PC-3 (cell line): Measurements from ENCODE around the gene BFSP2. TPM values are rescaled to one million over a fixed set of nuclear protein-coding genes. Genes with fewer than 3 reads are reported as not detected.
A peak's percentile ranks its signal among the peaks of the same experiment; 100 is the strongest.

ENCODE experiments used
- ATAC-seq: fragments of 200-7000 bp; cut with Tn5 transposase; 2 replicates; pipeline ENCODE4 v1.9.1; 2020; ENCODE audit warnings: mild to moderate bottlenecking, moderate library complexity
- BruUV-seq: library from RNA; stranded (reverse); fragments of 400-500 nt; replicated peaks from 2 replicates; lab custom pipeline; 2021; lab: Mats Ljungman, UMichigan
- CTCF ChIA-PET: fragments of 300-600 bp; sonication (Branson Sonifier 250); formaldehyde crosslinking; loops from one replicate; lab custom pipeline; 2022; ENCODE audit warnings: antibody characterized with exemption; lab: Charles Lee
- POLR2A ChIA-PET: fragments of 300-600 bp; sonication (Branson Sonifier 250); formaldehyde crosslinking; loops from one replicate; lab custom pipeline; 2022; ENCODE audit warnings: antibody characterized with exemption; ENCODE audit not compliant: unreplicated experiment; lab: Charles Lee
- DNase-seq: peaks from one replicate; pipeline ENCODE4 v3.0.0-alpha.2; 2015
- H2AFZ ChIP-seq: fragments of 300-600 bp; sonication (generic); 2 replicates; pipeline ENCODE4 v1.6.0; 2016; ENCODE audit warnings: antibody characterized with exemption, low read length
- H3F3A ChIP-seq: fragments of 300-600 bp; sonication (generic); one replicate; pipeline ENCODE4 v1.6.0; 2017; ENCODE audit warnings: antibody characterized with exemption, low read length, control low read depth, mild to moderate bottlenecking; ENCODE audit not compliant: unreplicated experiment
- H3K27ac ChIP-seq: fragments of 300-600 bp; sonication (generic); 2 replicates; pipeline ENCODE4 v1.5.1; 2016; ENCODE audit warnings: mild to moderate bottlenecking, low read length
- H3K27me3 ChIP-seq: fragments of 300-600 bp; sonication (generic); 2 replicates; pipeline ENCODE4 v1.6.1; 2016; ENCODE audit warnings: low read length, mixed read lengths
- H3K36me3 ChIP-seq: fragments of 300-600 bp; sonication (generic); 2 replicates; pipeline ENCODE4 v1.6.1; 2016; ENCODE audit warnings: low read depth, mixed run types, low read length, mixed read lengths
- H3K4me1 ChIP-seq: fragments of 300-600 bp; sonication (generic); 2 replicates; pipeline ENCODE4 v1.5.1; 2016; ENCODE audit warnings: low read length; ENCODE audit not compliant: insufficient read depth
- H3K4me2 ChIP-seq: fragments of 300-600 bp; sonication (generic); 2 replicates; pipeline ENCODE4 v1.6.0; 2016; ENCODE audit warnings: low read length
- H3K4me3 ChIP-seq: fragments of 300-600 bp; sonication (generic); 2 replicates; pipeline ENCODE4 v1.5.1; 2016; ENCODE audit warnings: mild to moderate bottlenecking, low read length, mixed read lengths
- H3K79me2 ChIP-seq: fragments of 300-600 bp; sonication (generic); 2 replicates; pipeline ENCODE4 v1.6.1; 2017; ENCODE audit warnings: low read length, mixed read lengths
- H3K9ac ChIP-seq: fragments of 300-600 bp; sonication (generic); 2 replicates; pipeline ENCODE4 v1.6.0; 2016; ENCODE audit warnings: mild to moderate bottlenecking, low read length
- H3K9me2 ChIP-seq: fragments of 300-600 bp; sonication (generic); replicated peaks from 2 replicates; pipeline ENCODE4 v1.6.1; 2016; ENCODE audit warnings: mixed run types, low read length, mixed read lengths
- H3K9me3 ChIP-seq: fragments of 300-600 bp; sonication (generic); 2 replicates; pipeline ENCODE4 v1.6.1; 2016; ENCODE audit warnings: low read length, mixed read lengths
- H4K20me1 ChIP-seq: fragments of 300-600 bp; sonication (generic); 2 replicates; pipeline ENCODE4 v1.6.1; 2016; ENCODE audit warnings: low read length, mixed read lengths
- CTCF ChIP-seq: fragments of 300-600 bp; sonication (generic); conservative IDR thresholded peaks from 2 replicates; pipeline ENCODE4 v1.5.1; 2017; ENCODE audit warnings: antibody characterized with exemption, low read depth, mild to moderate bottlenecking, low read length
- EZH2 ChIP-seq: fragments of 300-600 bp; sonication (generic); IDR thresholded peaks from one replicate; pipeline ENCODE4 v1.6.1; 2017; ENCODE audit warnings: antibody characterized with exemption, mild to moderate bottlenecking, low read length; ENCODE audit not compliant: unreplicated experiment
- EZH2phosphoT487 ChIP-seq: fragments of 300-600 bp; sonication (generic); IDR thresholded peaks from 2 replicates; pipeline ENCODE4 v1.6.1; 2018; ENCODE audit warnings: mild to moderate bottlenecking, antibody characterized with exemption, low read length, borderline replicate concordance
- intact Hi-C: fragments of 100-400 bp; cut with micrococcal nuclease; formaldehyde crosslinking; loops from 2 replicates; pipeline ENCODE4 v1.9.0; 2023
- total RNA-seq: library from RNA; depleted of rRNA; stranded (reverse); fragments of >200 nt; gene quantifications from 2 replicates; pipeline ENCODE4 v1.2.3, GENCODE V29; 2014

BFSP2 gene
- total RNA-seq, 1 experiment from 2014 or later = not detected

GRCh38 chr3:133490468-133491351 lies 90.9 kb downstream of the BFSP2 start:
- H3K27ac ChIP-seq = no peak overlapping the region
- no peaks in the 10 kb centered on the region for H3K27me3 ChIP-seq
- no TSS peak for BruUV-seq
- H3K9me3 ChIP-seq = no peaks in the 10 kb centered on the region
- POLR2A ChIA-PET = no interaction called here
- H3F3A ChIP-seq = no peaks in the 10 kb centered on the region
- H3K9ac ChIP-seq = no peak overlapping the region
- H3K36me3 ChIP-seq = no peaks in the 10 kb centered on the region
- H3K79me2 ChIP-seq = no peaks in the 10 kb centered on the region
- ATAC-seq (no peak), DNase-seq (peak; percentile 2)
- no peak overlapping the region for H2AFZ ChIP-seq
- TF ChIP-seq EZH2 = no peak
- no peak for TF ChIP-seq CTCF
- TF ChIP-seq EZH2phosphoT487 = no peak
- H3K4me3 ChIP-seq = no peak overlapping the region
- no peak overlapping the region for H3K4me2 ChIP-seq
- H3K4me1 ChIP-seq = peaks cover 15% of the 10 kb centered on the region
- intact Hi-C loops = no loop called here
- H3K9me2 ChIP-seq = no peaks in the 10 kb centered on the region
- CTCF ChIA-PET = no interaction called here
- no peaks in the 10 kb centered on the region for H4K20me1 ChIP-seq

GRCh38 chr3:133491481-133492059 lies 91.7 kb downstream of the BFSP2 start:
- Histone ChIP-seq H4K20me1 (no peaks in the 10 kb centered on the region), H3K27me3 (no peaks in the 10 kb centered on the region), H3K9me2 (no peaks in the 10 kb centered on the region), H3K9ac (no peak overlapping the region), H3K4me3 (no peak overlapping the region), H3K4me1 (peaks cover 15% of the 10 kb centered on the region), H3K79me2 (no peaks in the 10 kb centered on the region), H2AFZ (no peak overlapping the region), H3K27ac (no peak overlapping the region), H3K9me3 (no peaks in the 10 kb centered on the region), H3K4me2 (no peak overlapping the region), H3F3A (no peaks in the 10 kb centered on the region), H3K36me3 (no peaks in the 10 kb centered on the region)
- no peak for TF ChIP-seq EZH2
- no peak for TF ChIP-seq EZH2phosphoT487
- TF ChIP-seq CTCF = no peak
- ChIA-PET POLR2A (no interaction called here), CTCF (interaction anchor here (0.7 kb wide), 1 partner anchor 66 kb away, joined by 3 read pairs; no protein-coding TSS in a partner anchor)
- intact Hi-C loops = no loop called here
- no peak for DNase-seq
- ATAC-seq = no peak
- no TSS peak for BruUV-seq
